DMS79 treated with DMSO at 0.1 percent for 48 hours (cell line): ENCODE data around the gene FTCD.
"Not testable (repeated sequence)": the region's sequence is repeated elsewhere in the genome, so short reads cannot be mapped to it uniquely, and the experiment has no call there.

Experiments used
- DNase-seq: peaks from one replicate; lab custom pipeline; 2025; lab: John Stamatoyannopoulos, UW

Gene FTCD

DNA sequence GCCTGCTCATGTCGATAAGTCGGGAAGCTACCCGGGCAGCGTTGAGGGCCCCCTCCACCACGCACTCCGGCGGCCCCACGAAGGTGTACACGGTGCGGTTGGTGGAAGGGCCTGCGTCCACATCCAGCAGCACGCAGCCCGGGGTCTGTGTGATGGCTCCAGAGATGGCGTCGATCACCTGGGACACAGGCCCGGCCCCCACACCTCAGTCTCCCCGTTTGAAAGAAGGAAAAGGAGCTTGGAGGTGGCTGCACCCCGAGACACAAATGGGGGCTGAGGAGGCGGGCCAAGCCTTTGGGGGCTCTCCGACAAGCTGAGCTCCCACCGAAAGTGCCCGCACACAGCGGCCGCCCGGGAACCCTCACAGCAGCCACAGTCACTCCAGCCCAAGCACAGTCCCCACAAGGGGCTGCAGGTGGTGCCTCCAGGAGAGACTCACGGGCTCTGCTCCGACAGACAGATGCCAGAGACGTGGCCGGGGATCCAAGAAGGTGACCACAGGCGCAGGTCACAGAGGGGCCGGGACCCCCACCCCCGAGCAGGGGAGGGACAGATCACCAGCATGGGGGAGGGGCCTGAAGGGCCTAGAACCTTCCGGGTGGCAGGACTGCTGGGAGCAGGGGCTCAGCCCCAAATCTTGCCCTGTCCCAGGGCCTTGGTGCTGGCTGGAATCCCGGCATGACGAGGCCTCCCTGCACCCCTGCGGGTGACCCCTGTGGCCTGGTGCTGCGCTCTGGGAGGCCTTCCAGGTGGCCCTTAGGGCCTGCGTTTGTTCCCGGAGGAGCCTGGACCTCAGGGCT lies 1.0 kb downstream of the FTCD start:
- DNase-seq = no peak

DNA sequence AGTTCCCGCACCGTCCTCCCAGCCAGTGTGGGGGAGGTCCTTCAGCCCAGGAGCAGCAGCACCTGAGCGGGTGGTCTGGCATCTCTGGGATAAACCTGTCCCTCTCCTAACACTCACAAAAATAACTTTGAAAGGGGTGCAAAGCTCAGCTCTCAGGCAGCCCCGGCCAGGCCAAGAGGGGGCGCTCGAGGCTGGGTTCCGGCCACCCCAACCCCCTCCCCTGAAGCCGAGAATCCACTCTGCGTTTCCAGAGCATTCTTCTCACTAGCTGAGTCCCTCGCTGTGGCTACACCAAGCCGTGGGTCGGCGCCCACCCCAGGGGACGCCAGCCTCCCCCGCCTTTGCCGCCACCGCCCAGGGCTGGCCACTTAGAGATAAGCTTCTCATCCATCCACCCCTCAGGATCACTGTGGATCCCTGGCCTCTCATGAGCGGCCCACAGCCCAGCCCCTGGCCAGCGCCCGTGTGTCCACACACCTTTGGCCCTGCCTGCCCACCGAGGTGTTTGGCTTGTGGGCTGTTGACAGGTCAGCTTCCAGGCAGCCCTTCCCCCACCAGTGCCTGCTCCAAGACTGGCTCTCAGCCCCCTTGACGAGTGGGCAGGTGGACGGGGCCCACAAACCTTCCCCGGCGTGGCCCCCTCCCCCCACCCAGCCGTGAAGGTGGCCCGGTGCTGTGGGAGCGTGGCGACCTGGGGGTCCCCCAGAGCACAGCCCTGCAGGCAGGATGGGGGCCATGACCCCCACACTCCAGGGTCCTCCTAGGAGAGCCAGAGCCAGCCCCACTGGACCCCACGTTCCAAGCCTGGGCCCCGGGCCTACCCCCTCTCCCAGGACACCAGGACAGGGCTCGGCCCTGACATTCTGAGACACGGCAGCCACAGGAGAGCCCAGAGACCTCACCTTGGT lies 1.9 kb downstream of the FTCD start:
- no peak for DNase-seq

DNA sequence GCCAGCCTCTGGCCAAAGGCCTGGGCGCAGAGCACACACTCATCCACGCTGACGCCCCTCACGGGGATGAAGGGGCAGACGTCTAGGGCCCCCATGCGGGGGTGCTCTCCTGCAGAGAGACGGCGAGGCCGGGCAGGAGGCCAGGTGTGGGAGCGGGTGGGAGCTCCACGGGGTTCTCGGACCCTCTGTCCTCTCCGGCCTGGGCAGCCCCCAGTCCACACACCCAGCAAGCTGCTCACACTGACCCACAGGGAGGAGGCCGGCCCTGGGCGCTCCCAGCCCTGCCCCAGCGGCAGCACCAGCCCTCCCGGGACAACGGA lies 2.5 kb downstream of the FTCD start:
- no peak for DNase-seq

DNA sequence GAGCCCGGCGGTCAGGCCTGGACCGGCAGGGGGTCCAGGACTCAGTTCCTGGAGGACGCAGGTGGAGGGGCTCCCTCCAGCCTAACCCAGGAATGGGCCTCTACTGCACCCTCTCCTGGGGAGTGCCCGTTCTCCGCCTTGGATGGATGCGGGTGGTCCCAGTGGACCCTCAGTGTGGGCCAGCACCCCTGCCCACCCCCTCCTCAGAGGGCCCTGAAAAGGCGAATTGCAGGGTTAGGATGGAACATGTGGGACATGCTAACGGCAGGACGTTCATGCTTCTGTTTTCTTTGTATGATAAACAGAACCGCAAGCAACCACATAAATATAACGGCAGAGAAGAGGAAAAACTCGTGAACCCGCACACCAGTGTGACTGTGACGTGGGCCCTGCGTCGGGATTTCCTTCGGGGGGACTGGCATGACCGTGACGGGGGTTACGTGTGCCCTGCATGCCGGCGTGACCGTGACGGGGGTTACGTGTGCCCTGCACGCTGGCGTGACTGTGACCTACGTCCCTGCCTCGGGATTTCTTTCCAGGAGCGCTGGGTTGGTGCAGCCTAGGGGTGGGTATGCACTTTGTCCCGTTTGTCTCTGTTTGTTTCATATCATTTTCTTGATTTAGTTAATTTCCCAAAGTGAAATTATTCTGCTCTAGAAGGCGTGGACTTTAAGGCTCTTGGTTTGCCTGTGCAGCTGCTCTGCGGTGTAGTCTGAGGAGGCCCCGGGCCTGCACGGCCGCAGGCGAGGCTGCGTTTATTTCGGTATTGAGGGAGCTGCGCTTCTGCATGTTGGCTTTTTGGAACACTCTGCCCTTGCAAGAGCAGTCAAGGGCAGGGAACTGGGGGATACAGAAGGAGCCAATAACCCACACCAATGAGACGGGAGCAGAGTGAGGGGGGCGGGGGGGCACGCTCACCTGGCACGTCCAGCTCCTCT lies 3.1 kb downstream of the FTCD start:
- DNase-seq = no peak

DNA sequence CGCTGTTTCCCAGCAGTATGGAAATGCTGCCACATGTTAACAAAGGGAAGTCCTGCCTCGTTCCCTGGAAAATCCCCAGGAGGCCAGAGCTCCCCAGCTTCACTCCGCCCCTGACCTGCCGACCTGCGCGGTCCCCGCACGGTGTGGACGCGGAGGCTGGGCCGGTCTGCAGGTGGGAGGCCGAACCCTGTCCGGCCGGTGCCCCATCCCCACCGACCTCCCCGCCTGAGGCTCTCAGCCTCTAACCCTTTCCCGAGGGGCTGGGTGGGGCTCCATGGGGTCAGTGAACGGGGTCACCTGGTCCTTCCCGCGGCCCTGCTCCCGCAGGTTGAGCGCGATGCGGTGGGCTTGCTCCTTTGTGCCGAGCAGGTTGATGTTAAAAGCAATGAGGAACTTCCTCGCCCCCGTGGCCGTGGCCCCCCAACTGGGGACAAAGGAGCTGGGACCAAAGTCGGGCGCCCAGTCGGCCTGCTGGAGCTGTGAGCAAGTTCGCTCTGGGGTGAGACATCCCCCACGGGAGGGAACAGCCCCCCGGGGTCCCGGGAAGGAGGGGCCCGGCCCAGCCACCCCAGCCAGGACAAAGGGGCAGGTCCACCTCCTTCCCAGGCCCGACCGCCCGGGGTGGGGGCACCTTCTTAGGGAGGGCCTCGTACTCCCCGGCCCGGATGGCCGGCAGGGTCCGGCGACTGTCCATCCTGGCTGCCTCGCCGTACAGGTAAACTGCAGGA lies 4.0 kb downstream of the FTCD start:
- DNase-seq = no peak

DNA sequence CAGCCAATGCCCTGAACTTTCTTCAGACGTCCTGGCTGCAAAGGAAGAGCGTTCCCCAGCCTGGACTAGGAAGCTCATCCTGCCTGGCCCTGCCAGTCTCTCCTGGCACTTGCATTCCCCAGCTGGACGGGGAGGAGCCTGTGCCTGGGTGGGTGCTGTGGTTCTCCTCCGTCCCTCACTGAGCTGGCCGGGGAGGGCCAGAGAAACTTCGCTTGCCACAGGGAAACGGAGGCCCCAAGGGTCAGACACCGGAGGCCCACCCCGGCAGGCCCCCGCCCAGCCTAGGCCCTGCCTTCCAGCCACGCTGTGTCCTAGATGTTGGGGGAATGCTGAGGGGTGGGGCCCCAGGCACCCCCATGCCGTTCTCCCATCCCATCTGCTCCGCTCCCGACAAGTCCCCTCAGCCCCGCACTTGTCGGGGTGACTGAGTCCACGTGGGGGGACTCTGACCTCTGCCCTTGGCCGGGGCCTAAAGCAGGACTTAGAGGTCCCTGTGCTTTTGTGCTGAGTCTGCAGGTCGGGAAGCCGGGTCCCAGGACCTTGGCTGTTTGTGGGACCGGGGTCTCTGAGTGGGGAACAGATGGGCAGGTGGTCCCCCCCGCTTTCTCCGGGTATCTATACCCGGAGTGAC lies 4.8 kb downstream of the FTCD start:
- DNase-seq = no peak

DNA sequence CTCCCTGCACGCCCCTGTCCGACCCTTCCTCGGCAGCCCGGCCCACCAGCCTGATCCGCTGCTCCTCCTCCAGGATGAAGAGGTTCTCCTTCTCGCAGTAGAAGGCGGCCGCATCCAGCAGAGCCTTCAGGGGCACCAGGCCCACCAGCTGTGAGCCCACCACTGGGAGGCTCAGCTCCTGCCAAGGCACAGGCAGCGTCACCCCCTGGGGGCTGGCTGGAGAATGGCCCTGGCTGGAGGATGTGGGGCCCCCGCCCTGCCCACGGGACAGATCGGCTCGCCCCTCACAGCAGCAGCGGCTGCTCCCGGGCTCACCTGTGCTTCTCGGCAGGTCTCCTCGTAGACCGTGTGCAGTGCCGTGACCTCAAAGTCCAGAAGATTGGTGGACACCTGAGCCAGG lies 5.3 kb downstream of the FTCD start:
- DNase-seq = no peak

DNA sequence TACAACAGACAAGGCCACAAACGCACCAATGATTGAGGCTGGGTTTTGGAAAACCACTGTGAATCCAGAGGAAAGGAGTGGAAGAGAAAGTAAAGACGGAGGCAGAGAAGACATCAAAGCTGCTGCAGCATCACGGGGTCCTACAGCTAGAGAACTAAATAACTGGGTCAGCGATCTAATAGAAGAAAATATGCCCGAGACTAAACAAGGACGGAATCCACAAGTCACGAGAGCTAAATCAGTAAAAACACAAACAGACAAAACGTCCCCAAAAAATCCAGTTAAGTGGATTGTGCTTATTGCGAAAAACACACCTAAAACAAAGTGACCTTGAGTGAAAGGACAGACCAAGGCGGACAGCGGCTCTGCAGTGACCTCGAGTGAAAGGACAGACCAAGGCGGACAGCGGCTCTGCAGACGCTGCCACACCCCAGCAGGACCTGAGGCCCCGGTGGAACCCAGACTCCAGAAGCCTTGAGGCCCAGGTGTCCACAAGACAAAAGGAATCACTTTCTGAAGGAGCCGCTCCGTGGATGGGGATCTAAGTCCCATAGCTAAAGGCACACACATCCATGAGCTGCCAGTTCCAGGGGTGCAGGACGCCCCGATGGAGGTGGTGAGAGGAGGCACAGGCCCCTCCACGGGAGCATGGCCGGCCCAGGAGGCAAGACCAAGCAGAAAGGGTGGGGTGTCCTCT lies 6.0 kb downstream of the FTCD start:
- DNase-seq = no peak

DNA sequence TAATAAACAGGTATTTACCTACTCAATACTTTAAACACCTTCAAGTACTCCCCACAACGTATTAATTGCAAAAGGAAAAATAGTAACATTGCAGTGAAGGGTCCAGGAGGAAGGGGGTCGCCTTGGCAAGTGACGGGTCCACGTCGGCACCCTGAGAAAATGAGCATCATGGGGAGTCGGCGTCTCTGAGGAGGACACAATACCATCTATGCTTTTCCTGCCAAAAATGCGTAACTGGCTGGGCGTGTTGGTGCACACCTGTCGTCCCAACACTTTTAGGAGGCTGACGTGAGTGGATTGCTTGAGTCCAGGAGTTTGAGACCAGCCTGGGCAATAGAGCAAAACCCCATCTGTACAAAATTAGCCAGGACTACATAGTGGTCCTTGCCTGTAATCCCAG lies 7.3 kb downstream of the FTCD start:
- DNase-seq = no peak

DNA sequence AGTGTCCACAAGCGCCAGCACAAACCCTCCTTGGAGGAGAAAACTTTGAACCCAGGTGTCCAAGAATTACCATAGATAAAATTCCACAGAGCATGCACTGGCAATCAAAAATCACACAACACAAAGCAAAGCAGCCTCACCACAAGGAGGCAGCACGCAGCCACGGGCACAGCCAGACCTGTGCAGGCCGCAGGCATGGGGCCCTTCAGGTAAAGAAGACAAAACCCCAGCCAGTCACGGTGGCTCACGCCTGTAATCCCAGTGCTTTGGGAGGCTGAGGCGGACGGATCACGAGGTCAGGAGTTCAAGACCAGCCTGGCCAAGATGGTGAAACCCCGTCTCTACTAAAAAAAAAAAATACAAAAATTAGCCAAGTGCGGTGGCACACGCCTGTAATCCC lies 8.0 kb downstream of the FTCD start:
- DNase-seq = not testable (repeated sequence)

DNA sequence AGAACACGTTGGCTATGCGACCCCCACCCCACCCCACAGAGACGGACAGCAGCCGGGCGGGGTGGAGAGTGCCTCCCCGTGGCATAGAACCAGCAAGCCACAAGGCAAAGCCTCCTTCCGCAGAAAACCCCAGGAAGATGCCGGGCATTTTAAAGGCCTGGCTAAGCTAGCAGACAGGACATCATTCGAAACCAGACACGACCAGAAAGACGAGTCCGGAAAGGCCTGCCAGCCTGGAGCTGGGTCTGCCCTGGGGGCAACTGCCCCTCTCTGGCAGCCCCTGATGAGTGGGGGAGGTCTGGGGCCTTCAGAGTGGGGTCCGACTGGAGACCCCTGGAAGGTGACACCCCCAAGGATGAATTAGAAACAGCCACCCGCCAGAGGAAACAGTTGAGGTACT lies 8.5 kb downstream of the FTCD start:
- no peak for DNase-seq

DNA sequence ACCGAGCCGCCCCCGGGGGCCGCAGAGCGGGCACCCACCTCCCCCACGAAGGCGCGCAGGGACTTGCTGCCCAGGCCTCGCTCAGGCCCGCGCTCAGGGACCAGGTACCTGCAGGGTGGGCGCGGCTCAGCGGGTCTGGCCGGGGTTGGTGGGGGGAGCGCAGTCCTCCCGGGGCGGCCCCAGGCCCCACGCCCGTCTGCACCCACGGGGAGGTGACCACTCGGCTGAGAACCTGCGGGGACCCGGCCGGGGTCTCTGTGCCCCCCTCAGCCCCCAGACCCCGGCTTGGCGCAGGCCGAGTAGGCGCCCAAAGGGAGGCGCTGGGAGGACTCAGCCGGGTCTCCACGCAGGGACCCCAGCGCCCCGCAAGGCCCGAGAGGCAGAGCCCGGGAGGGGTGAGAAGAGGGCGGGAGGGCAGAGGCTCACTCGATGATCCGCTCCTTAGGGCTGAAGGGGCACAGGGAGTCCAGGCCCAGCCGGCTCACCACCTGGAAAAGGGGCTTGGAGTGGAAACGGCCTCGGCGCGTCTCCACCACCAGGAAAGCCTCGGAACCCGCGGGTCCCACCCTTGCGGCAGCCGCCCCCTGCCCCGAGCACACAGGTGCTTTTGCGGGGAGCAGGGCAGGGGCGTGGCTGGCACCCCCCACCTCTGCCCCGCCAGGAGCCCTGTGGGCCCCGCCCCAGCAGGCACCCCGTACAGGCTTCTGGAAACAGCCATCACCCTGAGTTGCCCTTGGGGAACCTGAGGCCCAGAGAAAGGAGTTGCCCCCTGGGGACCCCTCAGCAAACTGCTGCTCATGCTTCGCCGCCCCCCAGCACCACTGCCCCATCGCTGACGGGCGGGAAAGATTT lies 9.3 kb downstream of the FTCD start:
- DNase-seq = no peak

DNA sequence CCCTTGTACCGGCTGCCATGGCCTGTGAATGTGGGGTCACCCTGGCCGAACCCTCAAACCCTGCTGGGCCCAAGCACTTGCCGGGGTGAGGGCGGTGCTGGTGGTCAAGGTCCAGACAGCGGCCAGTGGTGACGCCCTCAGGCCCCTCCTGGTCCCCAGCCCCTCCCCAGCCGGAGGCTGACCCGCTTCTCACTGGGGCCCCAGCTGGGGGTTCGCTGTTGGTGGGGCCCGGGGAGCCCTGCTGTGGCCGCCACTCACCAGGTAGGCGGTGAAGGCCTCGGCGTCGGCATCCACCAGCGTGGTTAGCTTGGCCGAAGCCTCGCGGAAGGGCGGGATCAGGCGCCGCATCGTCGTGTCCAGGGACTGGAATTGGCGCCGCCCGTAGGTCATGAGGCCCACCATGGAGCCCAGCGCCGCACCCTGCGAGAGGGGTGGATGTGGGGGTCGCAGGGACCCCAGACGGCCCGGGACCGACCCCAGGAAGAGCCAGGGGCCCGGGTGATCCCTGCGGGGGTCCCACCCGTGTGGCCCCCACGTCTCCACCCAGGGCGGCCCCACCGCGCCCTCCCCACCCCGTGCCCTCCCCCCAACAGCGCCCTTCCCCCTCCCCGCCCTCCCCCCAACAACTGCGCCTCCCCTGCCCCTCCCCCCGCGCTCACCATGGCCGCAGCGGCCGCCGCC lies 10.1 kb downstream of the FTCD start:
- DNase-seq = no peak

DNA sequence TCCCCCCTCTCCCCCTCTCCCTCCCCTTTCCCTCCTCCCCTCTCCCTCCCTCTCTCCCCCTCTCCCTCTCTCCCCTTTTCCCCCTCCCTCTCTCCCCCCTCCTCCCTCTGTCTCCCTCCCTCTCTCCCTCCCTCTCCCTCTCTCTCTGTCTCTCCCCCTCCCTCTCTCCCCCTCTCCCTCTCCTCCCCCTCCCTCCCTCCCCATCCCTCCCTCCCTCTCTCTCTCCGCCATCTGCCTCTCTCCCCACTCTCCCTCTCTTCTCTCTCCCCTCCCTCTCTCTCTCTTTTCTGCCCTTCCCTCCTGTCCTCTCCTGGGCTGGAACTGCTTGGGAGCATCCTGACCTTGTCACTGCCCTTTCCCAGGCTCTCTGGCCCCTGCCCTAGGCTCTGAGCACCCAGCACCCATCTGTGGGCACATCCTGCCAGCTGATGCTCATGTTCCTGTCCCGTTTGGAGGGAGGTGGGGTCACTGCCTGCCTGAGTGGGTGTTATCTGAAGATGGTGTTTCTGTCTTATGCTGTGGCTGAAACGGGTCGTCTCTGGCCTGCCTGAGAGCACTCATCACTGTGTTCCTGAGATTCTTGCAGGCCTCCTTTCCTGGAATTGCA lies 10.8 kb downstream of the FTCD start:
- DNase-seq = no peak

DNA sequence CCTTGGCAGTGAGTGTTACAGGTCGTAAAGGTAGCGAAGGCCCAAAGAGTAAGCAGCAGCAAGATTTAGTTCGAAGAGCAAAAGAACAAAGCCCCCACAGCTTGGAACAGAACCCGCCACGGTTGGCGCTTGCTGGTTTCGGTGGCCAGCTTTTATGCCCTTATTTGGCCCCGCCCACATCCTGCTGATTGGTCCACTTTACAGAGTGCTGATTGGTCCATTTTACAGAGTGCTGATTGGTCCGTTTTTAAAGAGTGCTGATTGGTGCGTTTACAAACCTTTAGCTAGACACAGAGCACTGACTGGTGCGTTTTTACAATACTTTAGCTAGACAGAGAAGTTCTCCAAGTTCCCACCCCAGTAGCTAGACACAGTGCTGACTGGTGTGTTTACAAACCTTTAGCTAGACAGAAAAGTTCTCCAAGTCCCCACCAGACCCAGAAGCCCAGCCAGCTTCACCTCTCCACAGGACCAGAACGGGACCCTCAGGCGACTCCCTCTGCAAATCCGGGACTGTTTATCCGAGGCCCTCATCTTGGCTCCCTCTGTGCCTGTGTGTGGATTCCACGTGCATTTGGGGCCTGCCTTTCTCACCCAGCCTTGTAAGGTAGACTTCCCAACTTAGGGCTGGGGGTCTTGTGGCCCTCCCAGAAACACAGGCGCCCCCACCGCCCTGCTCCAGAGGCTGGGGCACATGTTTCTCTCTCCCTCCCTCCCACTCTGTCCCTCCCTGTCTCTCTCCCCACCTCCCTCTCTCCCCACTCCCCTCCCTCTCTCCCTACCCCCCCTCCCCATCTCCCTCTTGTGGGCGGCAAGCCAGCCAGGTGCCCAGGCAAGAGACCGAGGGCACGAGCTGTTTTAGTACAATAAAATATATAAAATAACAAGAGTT lies 12.6 kb downstream of the FTCD start:
- no peak for DNase-seq

DNA sequence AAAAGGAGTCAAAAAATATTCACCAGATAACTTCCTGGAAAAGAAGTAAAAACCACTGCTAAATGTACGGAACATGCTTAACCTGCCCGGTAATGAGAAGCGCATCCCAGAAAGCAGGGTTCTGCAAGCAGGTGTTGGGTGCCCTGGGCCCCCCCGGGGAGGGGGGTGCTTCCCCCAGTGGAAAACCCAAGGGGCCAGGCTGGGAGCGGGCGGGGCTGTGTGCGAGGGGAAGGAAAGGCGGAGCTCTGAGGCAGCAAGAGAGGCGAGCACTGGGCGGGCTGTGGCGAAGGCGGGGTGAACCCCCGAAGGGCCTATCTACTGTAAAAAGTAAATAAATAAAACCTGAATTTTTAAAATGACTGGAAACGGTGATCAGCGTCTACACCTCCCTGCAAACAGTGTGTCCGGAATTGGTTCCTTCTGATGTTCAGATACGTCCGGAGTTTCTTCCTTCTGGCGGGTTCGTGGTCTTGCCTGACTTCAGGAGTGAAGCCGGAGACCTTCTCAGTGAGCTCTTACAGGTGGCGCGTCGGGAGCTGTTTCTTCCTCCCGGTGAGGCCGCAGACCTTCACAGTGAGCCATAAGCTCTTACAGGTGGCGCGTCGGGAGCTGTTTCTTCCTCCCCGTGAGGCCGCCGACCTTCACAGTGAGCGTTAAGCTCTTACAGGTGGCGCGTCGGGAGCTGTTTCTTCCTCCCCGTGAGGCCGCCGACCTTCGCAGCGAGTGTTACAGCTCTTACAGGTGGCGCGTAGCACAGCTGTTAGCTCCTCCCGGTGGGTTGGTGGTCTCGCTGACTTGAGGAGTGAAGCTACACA lies 13.4 kb downstream of the FTCD start:
- no peak for DNase-seq
